PC-3 (cell line): ENCODE data around the gene DAAM2. TPM values are rescaled to one million over a fixed set of nuclear protein-coding genes. Genes with fewer than 3 reads are reported as not detected.

Experiments used
- ATAC-seq: fragments of 200-7000 bp; cut with Tn5 transposase; 2 replicates; pipeline ENCODE4 v1.9.1; 2020; ENCODE audit warnings: mild to moderate bottlenecking, moderate library complexity
- BruUV-seq: library from RNA; stranded (reverse); fragments of 400-500 nt; replicated peaks from 2 replicates; lab custom pipeline; 2021; lab: Mats Ljungman, UMichigan
- CTCF ChIA-PET: fragments of 300-600 bp; sonication (Branson Sonifier 250); formaldehyde crosslinking; loops from one replicate; lab custom pipeline; 2022; ENCODE audit warnings: antibody characterized with exemption; lab: Charles Lee
- POLR2A ChIA-PET: fragments of 300-600 bp; sonication (Branson Sonifier 250); formaldehyde crosslinking; loops from one replicate; lab custom pipeline; 2022; ENCODE audit warnings: antibody characterized with exemption; ENCODE audit not compliant: unreplicated experiment; lab: Charles Lee
- DNase-seq: peaks from one replicate; pipeline ENCODE4 v3.0.0-alpha.2; 2015
- H2AFZ ChIP-seq: fragments of 300-600 bp; sonication (generic); 2 replicates; pipeline ENCODE4 v1.6.0; 2016; ENCODE audit warnings: antibody characterized with exemption, low read length
- H3F3A ChIP-seq: fragments of 300-600 bp; sonication (generic); one replicate; pipeline ENCODE4 v1.6.0; 2017; ENCODE audit warnings: antibody characterized with exemption, low read length, control low read depth, mild to moderate bottlenecking; ENCODE audit not compliant: unreplicated experiment
- H3K27ac ChIP-seq: fragments of 300-600 bp; sonication (generic); 2 replicates; pipeline ENCODE4 v1.5.1; 2016; ENCODE audit warnings: mild to moderate bottlenecking, low read length
- H3K27me3 ChIP-seq: fragments of 300-600 bp; sonication (generic); 2 replicates; pipeline ENCODE4 v1.6.1; 2016; ENCODE audit warnings: low read length, mixed read lengths
- H3K36me3 ChIP-seq: fragments of 300-600 bp; sonication (generic); 2 replicates; pipeline ENCODE4 v1.6.1; 2016; ENCODE audit warnings: low read depth, mixed run types, low read length, mixed read lengths
- H3K4me1 ChIP-seq: fragments of 300-600 bp; sonication (generic); 2 replicates; pipeline ENCODE4 v1.5.1; 2016; ENCODE audit warnings: low read length; ENCODE audit not compliant: insufficient read depth
- H3K4me2 ChIP-seq: fragments of 300-600 bp; sonication (generic); 2 replicates; pipeline ENCODE4 v1.6.0; 2016; ENCODE audit warnings: low read length
- H3K4me3 ChIP-seq: fragments of 300-600 bp; sonication (generic); 2 replicates; pipeline ENCODE4 v1.5.1; 2016; ENCODE audit warnings: mild to moderate bottlenecking, low read length, mixed read lengths
- H3K79me2 ChIP-seq: fragments of 300-600 bp; sonication (generic); 2 replicates; pipeline ENCODE4 v1.6.1; 2017; ENCODE audit warnings: low read length, mixed read lengths
- H3K9ac ChIP-seq: fragments of 300-600 bp; sonication (generic); 2 replicates; pipeline ENCODE4 v1.6.0; 2016; ENCODE audit warnings: mild to moderate bottlenecking, low read length
- H3K9me2 ChIP-seq: fragments of 300-600 bp; sonication (generic); replicated peaks from 2 replicates; pipeline ENCODE4 v1.6.1; 2016; ENCODE audit warnings: mixed run types, low read length, mixed read lengths
- H3K9me3 ChIP-seq: fragments of 300-600 bp; sonication (generic); 2 replicates; pipeline ENCODE4 v1.6.1; 2016; ENCODE audit warnings: low read length, mixed read lengths
- H4K20me1 ChIP-seq: fragments of 300-600 bp; sonication (generic); 2 replicates; pipeline ENCODE4 v1.6.1; 2016; ENCODE audit warnings: low read length, mixed read lengths
- CTCF ChIP-seq: fragments of 300-600 bp; sonication (generic); conservative IDR thresholded peaks from 2 replicates; pipeline ENCODE4 v1.5.1; 2017; ENCODE audit warnings: antibody characterized with exemption, low read depth, mild to moderate bottlenecking, low read length
- EZH2 ChIP-seq: fragments of 300-600 bp; sonication (generic); IDR thresholded peaks from one replicate; pipeline ENCODE4 v1.6.1; 2017; ENCODE audit warnings: antibody characterized with exemption, mild to moderate bottlenecking, low read length; ENCODE audit not compliant: unreplicated experiment
- EZH2phosphoT487 ChIP-seq: fragments of 300-600 bp; sonication (generic); IDR thresholded peaks from 2 replicates; pipeline ENCODE4 v1.6.1; 2018; ENCODE audit warnings: mild to moderate bottlenecking, antibody characterized with exemption, low read length, borderline replicate concordance
- intact Hi-C: fragments of 100-400 bp; cut with micrococcal nuclease; formaldehyde crosslinking; loops from 2 replicates; pipeline ENCODE4 v1.9.0; 2023
- total RNA-seq: library from RNA; depleted of rRNA; stranded (reverse); fragments of >200 nt; gene quantifications from 2 replicates; pipeline ENCODE4 v1.2.3, GENCODE V29; 2014

Gene DAAM2
- total RNA-seq, 1 experiment from 2014 or later, result not detected

DNA sequence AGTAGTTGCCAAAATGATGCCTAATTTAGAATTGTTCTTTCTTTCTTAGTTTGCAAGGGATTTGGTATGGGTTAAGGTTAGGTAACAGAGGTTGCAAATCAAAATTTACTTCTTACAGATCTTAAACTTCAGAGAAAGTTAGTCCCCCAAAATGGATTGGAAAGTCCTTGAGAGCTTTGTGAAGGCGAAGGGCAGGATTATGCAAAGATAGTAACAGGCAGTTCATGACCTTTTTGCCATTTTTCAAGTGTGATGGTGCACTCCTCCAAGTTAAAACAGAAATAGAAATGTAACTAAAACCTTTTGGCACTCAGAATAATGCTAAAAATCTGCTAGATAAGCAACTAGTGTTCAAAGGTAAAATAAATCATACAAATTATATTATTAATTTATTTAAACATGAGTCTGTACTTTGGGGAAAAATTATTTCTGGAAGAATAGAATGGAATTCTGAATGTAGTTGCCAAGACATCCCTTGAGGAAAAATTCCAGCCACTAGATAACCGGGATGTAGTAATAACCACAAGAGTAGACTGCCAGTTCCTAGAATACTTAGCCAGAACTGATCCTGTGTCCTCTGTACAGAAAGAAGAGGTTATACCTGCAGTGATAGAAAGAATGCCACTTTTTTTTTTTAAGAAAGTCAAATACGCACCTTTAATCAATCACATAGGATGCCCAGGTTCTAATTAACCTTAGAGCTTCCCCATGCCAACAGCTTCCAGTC, 31.8 kb upstream of the DAAM2 start:
- no peak overlapping the region for H2AFZ ChIP-seq
- ChIA-PET CTCF (no interaction called here), POLR2A (no interaction called here)
- no peak overlapping the region for H3K27ac ChIP-seq
- intact Hi-C loops, result no loop called here
- H3K9ac ChIP-seq, result no peak overlapping the region
- no peaks in the 10 kb centered on the region for H3F3A ChIP-seq
- no peaks in the 10 kb centered on the region for H3K9me3 ChIP-seq
- H3K4me2 ChIP-seq, result no peak overlapping the region
- no peaks in the 10 kb centered on the region for H3K9me2 ChIP-seq
- H3K36me3 ChIP-seq, result no peaks in the 10 kb centered on the region
- no peak for ATAC-seq
- DNase-seq, result no peak
- TF ChIP-seq EZH2, result no peak
- TF ChIP-seq CTCF, result no peak
- no peak for TF ChIP-seq EZH2phosphoT487
- no peaks in the 10 kb centered on the region for H4K20me1 ChIP-seq
- no TSS peak for BruUV-seq
- H3K4me1 ChIP-seq, result no peaks in the 10 kb centered on the region
- H3K4me3 ChIP-seq, result no peak overlapping the region
- no peaks in the 10 kb centered on the region for H3K27me3 ChIP-seq
- no peaks in the 10 kb centered on the region for H3K79me2 ChIP-seq

GRCh38 chr6:39765508-39766065, 26.6 kb upstream of the DAAM2 start:
- no peaks in the 10 kb centered on the region for H4K20me1 ChIP-seq
- H3K79me2 ChIP-seq, result no peaks in the 10 kb centered on the region
- no peak for ATAC-seq
- H3K4me2 ChIP-seq, result no peak overlapping the region
- no peaks in the 10 kb centered on the region for H3K4me1 ChIP-seq
- intact Hi-C loops, result no loop called here
- H3F3A ChIP-seq, result no peaks in the 10 kb centered on the region
- no peaks in the 10 kb centered on the region for H3K36me3 ChIP-seq
- CTCF ChIA-PET, result no interaction called here
- no peaks in the 10 kb centered on the region for H3K27me3 ChIP-seq
- no peak overlapping the region for H3K9ac ChIP-seq
- no peak for DNase-seq
- no peak for TF ChIP-seq EZH2
- no peak for TF ChIP-seq EZH2phosphoT487
- TF ChIP-seq CTCF, result no peak
- no peaks in the 10 kb centered on the region for H3K9me3 ChIP-seq
- H2AFZ ChIP-seq, result no peak overlapping the region
- H3K4me3 ChIP-seq, result no peak overlapping the region
- no peak overlapping the region for H3K27ac ChIP-seq
- no peaks in the 10 kb centered on the region for H3K9me2 ChIP-seq
- BruUV-seq, result no TSS peak
- POLR2A ChIA-PET, result no interaction called here

- Histone ChIP-seq H3K27ac (no peak overlapping the region), H3K27me3 (no peaks in the 10 kb centered on the region), H3K36me3 (no peaks in the 10 kb centered on the region), H3K9me2 (no peaks in the 10 kb centered on the region), H4K20me1 (no peaks in the 10 kb centered on the region), H3K9me3 (no peaks in the 10 kb centered on the region), H3K4me1 (no peaks in the 10 kb centered on the region), H3F3A (no peaks in the 10 kb centered on the region), H2AFZ (no peak overlapping the region), H3K79me2 (no peaks in the 10 kb centered on the region), H3K4me2 (no peak overlapping the region), H3K9ac (no peak overlapping the region), H3K4me3 (no peak overlapping the region)
- intact Hi-C loops, result no loop called here
- DNase-seq (no peak), ATAC-seq (no peak)
- ChIA-PET CTCF (no interaction called here), POLR2A (no interaction called here)
- no TSS peak for BruUV-seq
- no peak for TF ChIP-seq EZH2phosphoT487
- TF ChIP-seq EZH2, result no peak
- no peak for TF ChIP-seq CTCF
Measured at GRCh38 chr6:39769012-39769411, 23.2 kb upstream of the DAAM2 start.
